ENCODE data around the gene CDKAL1.

The CDKAL1 gene

GRCh38 chr6:20686142-20686541, 151.9 kb downstream of the CDKAL1 start:
- DNase-seq (ENCODE audit: low read depth): no peak
- TF ChIP-seq CTCF (conservative IDR thresholded peaks at IDR 0.05; ENCODE audit: low read depth, low read length): no peak
- no peak overlapping the region for H3K4me3 ChIP-seq (ENCODE audit: low read depth, low read length)

GRCh38 chr6:20687494-20687893, 153.2 kb downstream of the CDKAL1 start:
- H3K4me3 ChIP-seq (ENCODE audit: low read depth, low read length): no peak overlapping the region
- no peak for DNase-seq (ENCODE audit: low read depth)
- TF ChIP-seq CTCF (conservative IDR thresholded peaks at IDR 0.05; ENCODE audit: low read depth, low read length): no peak

- H3K4me3 ChIP-seq (ENCODE audit: low read depth, low read length): no peak overlapping the region
- no peak for TF ChIP-seq CTCF (conservative IDR thresholded peaks at IDR 0.05; ENCODE audit: low read depth, low read length)
- peak; percentile 94 for DNase-seq (ENCODE audit: low read depth)
Measured at GRCh38 chr6:20688710-20689500, 154.6 kb downstream of the CDKAL1 start.

GRCh38 chr6:20691185-20691584, 156.9 kb downstream of the CDKAL1 start:
- TF ChIP-seq CTCF (conservative IDR thresholded peaks at IDR 0.05; ENCODE audit: low read depth, low read length): no peak
- no peak overlapping the region for H3K4me3 ChIP-seq (ENCODE audit: low read depth, low read length)
- no peak for DNase-seq (ENCODE audit: low read depth)

GRCh38 chr6:20692023-20692422, 157.8 kb downstream of the CDKAL1 start:
- DNase-seq (ENCODE audit: low read depth): no peak
- TF ChIP-seq CTCF (conservative IDR thresholded peaks at IDR 0.05; ENCODE audit: low read depth, low read length): no peak
- H3K4me3 ChIP-seq (ENCODE audit: low read depth, low read length): no peak overlapping the region

GRCh38 chr6:20693466-20694063, 159.3 kb downstream of the CDKAL1 start:
- H3K4me3 ChIP-seq (ENCODE audit: low read depth, low read length): no peak overlapping the region
- TF ChIP-seq CTCF (conservative IDR thresholded peaks at IDR 0.05; ENCODE audit: low read depth, low read length): no peak
- peak; percentile 42 for DNase-seq (ENCODE audit: low read depth)

- peak; percentile 62 for DNase-seq (ENCODE audit: low read depth)
- H3K4me3 ChIP-seq (ENCODE audit: low read depth, low read length): no peak overlapping the region
- no peak for TF ChIP-seq CTCF (conservative IDR thresholded peaks at IDR 0.05; ENCODE audit: low read depth, low read length)
Measured at GRCh38 chr6:20696676-20697075, 162.4 kb downstream of the CDKAL1 start.

Data from choroid plexus epithelial cell (primary cell).